ENCODE results near the gene GGTLC2.
A peak's percentile ranks its signal among the peaks of the same experiment; 100 is the strongest.
"Not testable (repeated sequence)": the region's sequence is repeated elsewhere in the genome, so short reads cannot be mapped to it uniquely, and the experiment has no call there.

The GGTLC2 gene

GRCh38 chr22:22683668-22684361 is 39.4 kb downstream of the GGTLC2 start:
- DNase-seq (ENCODE audit: extremely low spot score): no peak
- TF ChIP-seq SUZ12 (IDR thresholded peaks at IDR 0.05): no peak
- TF ChIP-seq SP1 (IDR thresholded peaks at IDR 0.05): no peak
- TF ChIP-seq NFRKB (IDR thresholded peaks at IDR 0.05): no peak
- TF ChIP-seq FOXA1 (IDR thresholded peaks at IDR 0.05): no peak
- TF ChIP-seq ARNT (IDR thresholded peaks at IDR 0.05): no peak
- no peak for TF ChIP-seq TARDBP (IDR thresholded peaks at IDR 0.05)
- TF ChIP-seq, protein P1, sequence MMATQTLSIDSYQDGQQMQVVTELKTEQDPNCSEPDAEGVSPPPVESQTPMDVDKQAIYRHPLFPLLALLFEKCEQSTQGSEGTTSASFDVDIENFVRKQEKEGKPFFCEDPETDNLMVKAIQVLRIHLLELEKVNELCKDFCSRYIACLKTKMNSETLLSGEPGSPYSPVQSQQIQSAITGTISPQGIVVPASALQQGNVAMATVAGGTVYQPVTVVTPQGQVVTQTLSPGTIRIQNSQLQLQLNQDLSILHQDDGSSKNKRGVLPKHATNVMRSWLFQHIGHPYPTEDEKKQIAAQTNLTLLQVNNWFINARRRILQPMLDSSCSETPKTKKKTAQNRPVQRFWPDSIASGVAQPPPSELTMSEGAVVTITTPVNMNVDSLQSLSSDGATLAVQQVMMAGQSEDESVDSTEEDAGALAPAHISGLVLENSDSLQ (IDR thresholded peaks at IDR 0.05): no peak
- CTCF ChIA-PET: interaction anchor here (0.6 to 2.3 kb wide), 4 partner anchors 8 to 200 kb away, joined by 3 to 16 read pairs (median 3); no protein-coding TSS in a partner anchor
- POLR2A ChIA-PET: no interaction called here

- DNase-seq (ENCODE audit: extremely low spot score): peak; percentile 46
- ChIA-PET CTCF (interaction anchor here (0.6 to 2.3 kb wide), 9 partner anchors 7 to 199 kb away, joined by 3 to 16 read pairs (median 3); no protein-coding TSS in a partner anchor), POLR2A (no interaction called here)
- TF ChIP-seq LEF1 (IDR thresholded peaks at IDR 0.05; ENCODE audit: borderline replicate concordance): no peak
- no peak for TF ChIP-seq SP1 (IDR thresholded peaks at IDR 0.05)
- no peak for TF ChIP-seq BHLHE40 (IDR thresholded peaks at IDR 0.05; ENCODE audit: borderline replicate concordance)
- TF ChIP-seq CTBP1 (IDR thresholded peaks at IDR 0.05; ENCODE audit: borderline replicate concordance): no peak
- TF ChIP-seq ELF4 (IDR thresholded peaks at IDR 0.05): no peak
- TF ChIP-seq HDGF (IDR thresholded peaks at IDR 0.05; ENCODE audit: borderline replicate concordance): no peak
- TF ChIP-seq L3MBTL2 (conservative IDR thresholded peaks at IDR 0.05): no peak
- no peak for TF ChIP-seq SUZ12 (IDR thresholded peaks at IDR 0.05)
- no peak for TF ChIP-seq ARNT (IDR thresholded peaks at IDR 0.05)
- TF ChIP-seq ZNF384 (IDR thresholded peaks at IDR 0.05): no peak
- no peak for TF ChIP-seq TARDBP (IDR thresholded peaks at IDR 0.05)
- no peak for TF ChIP-seq FOXA1 (IDR thresholded peaks at IDR 0.05)
- TF ChIP-seq NFRKB (IDR thresholded peaks at IDR 0.05): no peak
- no peak for TF ChIP-seq FOXM1 (IDR thresholded peaks at IDR 0.05; ENCODE audit: borderline replicate concordance)
- TF ChIP-seq FOXK2 (IDR thresholded peaks at IDR 0.05): no peak
Measured at GRCh38 chr22:22684580-22685561, 40.5 kb downstream of the GGTLC2 start.

- no peak for DNase-seq (ENCODE audit: extremely low spot score)
- ChIA-PET CTCF (interaction anchor here (1.2 to 2.3 kb wide), 6 partner anchors 8 to 198 kb away, joined by 3 to 16 read pairs (median 3); no protein-coding TSS in a partner anchor), POLR2A (no interaction called here)
- TF ChIP-seq FOXK2 (IDR thresholded peaks at IDR 0.05): no peak
- TF ChIP-seq TARDBP (IDR thresholded peaks at IDR 0.05): no peak
- TF ChIP-seq LEF1 (IDR thresholded peaks at IDR 0.05; ENCODE audit: borderline replicate concordance): no peak
- no peak for TF ChIP-seq L3MBTL2 (conservative IDR thresholded peaks at IDR 0.05)
- no peak for TF ChIP-seq BHLHE40 (IDR thresholded peaks at IDR 0.05; ENCODE audit: borderline replicate concordance)
- no peak for TF ChIP-seq SUZ12 (IDR thresholded peaks at IDR 0.05)
- no peak for TF ChIP-seq ZNF384 (IDR thresholded peaks at IDR 0.05)
- no peak for TF ChIP-seq SP1 (IDR thresholded peaks at IDR 0.05)
- TF ChIP-seq FOXM1 (IDR thresholded peaks at IDR 0.05; ENCODE audit: borderline replicate concordance): no peak
- TF ChIP-seq, protein P1 (IDR thresholded peaks at IDR 0.05): no peak
- TF ChIP-seq ELF4 (IDR thresholded peaks at IDR 0.05): no peak
- TF ChIP-seq FOXA1 (IDR thresholded peaks at IDR 0.05): no peak
- no peak for TF ChIP-seq NFRKB (IDR thresholded peaks at IDR 0.05)
- no peak for TF ChIP-seq HDGF (IDR thresholded peaks at IDR 0.05; ENCODE audit: borderline replicate concordance)
- TF ChIP-seq ARNT (IDR thresholded peaks at IDR 0.05): no peak
- TF ChIP-seq CTBP1 (IDR thresholded peaks at IDR 0.05; ENCODE audit: borderline replicate concordance): no peak
Measured at GRCh38 chr22:22685586-22685985, 41.2 kb downstream of the GGTLC2 start.

- CTCF ChIA-PET: interaction anchor here (0.7 to 2.3 kb wide), 3 partner anchors 19 to 99 kb away, joined by 3 to 16 read pairs (median 3); no protein-coding TSS in a partner anchor
- POLR2A ChIA-PET; DNase-seq (ENCODE audit: extremely low spot score): not testable (repeated sequence)
Measured at GRCh38 chr22:22686202-22687115, 42.0 kb downstream of the GGTLC2 start.

DNA sequence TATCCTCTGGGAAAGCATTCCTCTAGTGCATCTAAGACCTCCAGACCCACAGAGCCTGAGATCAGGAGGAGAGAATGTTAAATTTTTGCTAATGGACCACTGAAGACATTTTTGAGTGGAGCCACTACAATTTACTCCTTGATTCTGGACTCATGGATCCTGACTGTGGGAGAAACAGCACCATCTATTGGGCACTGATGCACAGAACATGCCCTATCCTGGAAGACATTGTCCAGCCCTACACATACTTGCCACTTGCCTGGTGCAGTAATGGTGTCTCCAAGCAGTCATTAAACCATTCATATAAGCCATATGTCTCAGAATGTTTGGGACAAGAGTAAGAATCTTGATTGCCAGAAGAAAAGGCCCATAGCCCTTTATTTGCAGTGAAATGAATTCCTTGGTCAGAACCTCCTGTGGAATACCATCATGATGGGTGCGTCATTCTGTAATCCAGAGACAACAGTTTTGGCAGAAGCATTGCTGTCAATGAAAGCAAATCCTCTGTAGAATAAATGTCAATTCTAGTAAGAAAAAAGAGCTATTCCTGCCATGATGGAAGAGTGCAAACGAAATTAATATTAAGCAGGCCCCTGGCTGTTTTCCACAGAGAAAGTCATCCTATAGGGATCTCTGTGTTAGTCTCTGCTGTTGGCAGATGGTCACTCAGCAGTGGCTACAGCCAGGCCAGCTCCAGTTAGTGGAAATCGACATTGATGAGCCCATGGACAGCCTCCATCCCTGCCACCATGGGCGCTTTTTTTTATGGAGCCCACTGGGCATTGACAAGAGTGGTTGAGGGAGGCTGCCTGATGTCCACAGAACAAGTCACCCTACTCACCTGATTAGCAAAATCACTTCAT is 43.5 kb downstream of the GGTLC2 start:
- POLR2A ChIA-PET: no interaction called here
- CTCF ChIA-PET: interaction anchor here (0.6 kb wide), 1 partner anchor 904 kb away, joined by 3 read pairs; no protein-coding TSS in a partner anchor
- TF ChIP-seq, protein P1 (IDR thresholded peaks at IDR 0.05): no peak
- TF ChIP-seq FOXK2 (IDR thresholded peaks at IDR 0.05) (no peak), ZNF384 (IDR thresholded peaks at IDR 0.05) (no peak), FOXM1 (IDR thresholded peaks at IDR 0.05; ENCODE audit: borderline replicate concordance) (no peak), CTBP1 (IDR thresholded peaks at IDR 0.05; ENCODE audit: borderline replicate concordance) (no peak), L3MBTL2 (conservative IDR thresholded peaks at IDR 0.05) (no peak), FOXA1 (IDR thresholded peaks at IDR 0.05) (no peak)
- DNase-seq (ENCODE audit: extremely low spot score): peak; percentile 57

Data from HEK293T (cell line).